Activated CD4-positive, alpha-beta T cell treated with anti-CD3 and anti-CD28 coated beads, Interleukin-2, amount 10 ng/mL, durations not matched to agents 7 days and 5 days (primary cell): ENCODE measurements around the gene LGR5. TPM values are rescaled to one million over a fixed set of nuclear protein-coding genes. Genes with fewer than 3 reads are reported as not detected.

Experiments
- CTCF ChIA-PET: fragments of 350-600 bp; sonication (Branson Sonifier 250); formaldehyde crosslinking; loops from one replicate; lab custom pipeline; 2021; ENCODE audit warnings: antibody characterized with exemption; lab: Charles Lee
- POLR2A ChIA-PET: fragments of 350-600 bp; sonication (Branson Sonifier 250); formaldehyde crosslinking; loops from one replicate; lab custom pipeline; 2021; ENCODE audit warnings: antibody characterized with exemption; lab: Charles Lee
- DNase-seq: peaks from one replicate; pipeline ENCODE4 v3.0.0-alpha.2; 2020
- H3K27ac Mint-ChIP-seq: one replicate; pipeline ENCODE4 v1.8.0; 2021; ENCODE audit warnings: mild to moderate bottlenecking, moderate library complexity, mixed read lengths
- H3K27me3 Mint-ChIP-seq: one replicate; pipeline ENCODE4 v1.8.0; 2021; ENCODE audit warnings: mixed read lengths
- H3K36me3 Mint-ChIP-seq: one replicate; pipeline ENCODE4 v1.8.0; 2021; ENCODE audit warnings: low read depth, mixed read lengths
- H3K4me1 Mint-ChIP-seq: one replicate; pipeline ENCODE4 v1.8.0; 2021; ENCODE audit warnings: mixed read lengths
- H3K4me3 Mint-ChIP-seq: one replicate; pipeline ENCODE4 v1.8.0; 2021; ENCODE audit warnings: mild to moderate bottlenecking, moderate library complexity, mixed read lengths
- H3K9me3 Mint-ChIP-seq: one replicate; pipeline ENCODE4 v1.8.0; 2021; ENCODE audit warnings: mixed read lengths
- total RNA-seq, 2 experiments: library from RNA; stranded (reverse); gene quantifications; one replicate each; pipeline ENCODE4 v1.2.3, GENCODE V29; 2021

Gene LGR5
- total RNA-seq: not detected

DNA sequence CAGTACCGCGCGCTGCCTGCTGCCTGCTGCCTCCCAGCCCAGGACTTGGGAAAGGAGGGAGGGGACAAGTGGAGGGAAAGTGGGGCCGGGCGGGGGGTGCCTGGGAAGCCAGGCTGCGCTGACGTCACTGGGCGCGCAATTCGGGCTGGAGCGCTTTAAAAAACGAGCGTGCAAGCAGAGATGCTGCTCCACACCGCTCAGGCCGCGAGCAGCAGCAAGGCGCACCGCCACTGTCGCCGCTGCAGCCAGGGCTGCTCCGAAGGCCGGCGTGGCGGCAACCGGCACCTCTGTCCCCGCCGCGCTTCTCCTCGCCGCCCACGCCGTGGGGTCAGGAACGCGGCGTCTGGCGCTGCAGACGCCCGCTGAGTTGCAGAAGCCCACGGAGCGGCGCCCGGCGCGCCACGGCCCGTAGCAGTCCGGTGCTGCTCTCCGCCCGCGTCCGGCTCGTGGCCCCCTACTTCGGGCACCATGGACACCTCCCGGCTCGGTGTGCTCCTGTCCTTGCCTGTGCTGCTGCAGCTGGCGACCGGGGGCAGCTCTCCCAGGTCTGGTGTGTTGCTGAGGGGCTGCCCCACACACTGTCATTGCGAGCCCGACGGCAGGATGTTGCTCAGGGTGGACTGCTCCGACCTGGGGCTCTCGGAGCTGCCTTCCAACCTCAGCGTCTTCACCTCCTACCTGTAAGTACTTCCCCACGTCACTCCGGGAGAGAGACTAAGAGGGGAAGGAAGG, at the start of gene LGR5:
TSS of gene LGR5 (plus strand) at position 186 of the 732 bp plus-strand sequence. CDS start at position 469, 283 bp downstream.
- peaks cover 8% of the 10 kb centered on the region for H3K9me3 Mint-ChIP-seq
- peaks cover 23% of the 10 kb centered on the region for H3K4me1 Mint-ChIP-seq
- H3K4me3 Mint-ChIP-seq: peak within 1 kb of the TSS; percentile 57
- DNase-seq: no peak
- CTCF ChIA-PET: interaction anchor here (0.6 kb wide), 1 partner anchor 232 kb away, joined by 4 read pairs; no protein-coding TSS in a partner anchor
- POLR2A ChIA-PET: no interaction called here
- peaks cover 2% of the 10 kb centered on the region for H3K36me3 Mint-ChIP-seq
- H3K27me3 Mint-ChIP-seq: peaks cover 71% of the 10 kb centered on the region
- peak within 1 kb of the TSS; percentile 79 for H3K27ac Mint-ChIP-seq

GRCh38 chr12:71392521-71393145, 47.0 kb upstream of the LGR5 start:
- POLR2A ChIA-PET: no interaction called here
- Mint-ChIP-seq H3K27me3 (peaks cover 2% of the 10 kb centered on the region), H3K4me1 (no peaks in the 10 kb centered on the region), H3K9me3 (no peaks in the 10 kb centered on the region), H3K4me3 (no peak overlapping the region), H3K27ac (no peak overlapping the region), H3K36me3 (no peaks in the 10 kb centered on the region)
- peak; percentile 7 for DNase-seq
- CTCF ChIA-PET: interaction anchor here (1.1 to 2.1 kb wide), 2 partner anchors 10 to 23 kb away, joined by 3 to 6 read pairs; no protein-coding TSS in a partner anchor

DNA sequence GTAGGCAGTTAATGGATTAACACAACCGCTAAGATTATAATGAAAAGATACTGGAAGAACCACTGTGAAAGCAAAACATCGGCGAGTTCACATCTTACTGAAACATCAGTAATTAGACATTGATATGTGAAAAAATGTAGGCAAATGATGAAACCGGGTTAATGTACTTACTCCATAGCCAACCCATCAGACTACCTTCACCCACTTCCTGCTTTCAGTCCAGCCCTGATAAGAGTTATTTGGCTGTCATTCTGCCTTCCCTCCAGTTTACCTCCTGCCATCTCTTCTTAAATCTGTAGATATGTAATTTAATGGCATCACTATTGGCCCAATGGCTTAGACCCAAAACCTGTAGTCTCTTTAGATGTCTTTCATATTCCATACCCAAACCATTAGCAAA, 46.0 kb upstream of the LGR5 start:
- POLR2A ChIA-PET: no interaction called here
- Mint-ChIP-seq H3K27me3 (peaks cover 2% of the 10 kb centered on the region), H3K36me3 (no peaks in the 10 kb centered on the region), H3K27ac (no peak overlapping the region), H3K4me3 (no peak overlapping the region), H3K4me1 (no peaks in the 10 kb centered on the region), H3K9me3 (no peaks in the 10 kb centered on the region)
- no peak for DNase-seq
- CTCF ChIA-PET: no interaction called here

DNA sequence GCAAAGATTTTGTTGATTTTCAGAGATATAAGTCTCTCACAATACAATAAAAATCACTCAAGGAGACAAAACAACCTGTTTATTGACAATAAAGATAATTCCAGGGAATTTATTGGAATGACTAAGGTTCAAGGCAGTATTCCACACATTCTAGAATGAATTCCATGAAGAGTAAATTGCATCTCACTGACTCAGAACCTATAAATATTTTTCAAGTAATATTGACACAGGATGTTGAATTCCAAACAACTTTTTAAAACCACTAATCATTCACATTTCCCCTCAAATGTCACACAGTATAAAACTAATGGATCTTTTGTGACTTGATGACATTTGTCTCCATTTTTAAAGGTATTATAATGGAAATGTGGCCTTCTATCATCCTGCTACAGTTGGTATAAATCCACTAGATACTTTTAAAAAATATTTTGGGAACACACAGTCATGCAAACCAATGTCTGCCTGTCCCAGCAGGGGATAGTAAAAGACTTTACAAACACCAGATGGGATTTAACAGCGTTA, 42.1 kb upstream of the LGR5 start:
- ChIA-PET POLR2A (no interaction called here), CTCF (no interaction called here)
- no peaks in the 10 kb centered on the region for H3K4me1 Mint-ChIP-seq
- H3K27me3 Mint-ChIP-seq: peaks cover 3% of the 10 kb centered on the region
- no peak overlapping the region for H3K27ac Mint-ChIP-seq
- no peak overlapping the region for H3K4me3 Mint-ChIP-seq
- DNase-seq: no peak
- H3K9me3 Mint-ChIP-seq: no peaks in the 10 kb centered on the region
- H3K36me3 Mint-ChIP-seq: no peaks in the 10 kb centered on the region

GRCh38 chr12:71399197-71399596, 40.4 kb upstream of the LGR5 start:
- no peak for DNase-seq
- H3K27ac Mint-ChIP-seq: no peak overlapping the region
- no peak overlapping the region for H3K4me3 Mint-ChIP-seq
- H3K9me3 Mint-ChIP-seq: no peaks in the 10 kb centered on the region
- H3K4me1 Mint-ChIP-seq: no peaks in the 10 kb centered on the region
- ChIA-PET CTCF (interaction anchor here (0.6 kb wide), 1 partner anchor 52 kb away, joined by 3 read pairs; no protein-coding TSS in a partner anchor), POLR2A (no interaction called here)
- H3K27me3 Mint-ChIP-seq: peaks cover 8% of the 10 kb centered on the region
- no peaks in the 10 kb centered on the region for H3K36me3 Mint-ChIP-seq

DNA sequence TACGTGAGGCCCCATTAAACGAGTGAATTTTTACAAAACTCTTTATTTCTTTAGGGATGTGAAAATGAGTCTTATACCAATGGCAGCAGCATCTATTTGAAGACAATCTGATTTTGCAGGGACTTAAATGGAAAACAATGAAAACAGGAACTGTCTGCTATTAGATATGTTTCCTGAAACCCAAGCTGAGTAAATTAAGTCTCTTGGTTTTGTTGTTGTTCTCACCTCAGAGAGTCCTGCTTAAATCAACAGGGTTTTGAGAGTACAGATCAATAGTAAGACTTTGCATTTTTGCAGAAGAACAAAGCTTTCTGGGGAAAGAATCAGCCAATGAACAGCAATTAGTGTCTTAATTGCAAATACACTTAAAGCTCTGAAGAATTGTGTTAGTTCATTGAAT, 39.1 kb upstream of the LGR5 start:
- no peak overlapping the region for H3K27ac Mint-ChIP-seq

DNA sequence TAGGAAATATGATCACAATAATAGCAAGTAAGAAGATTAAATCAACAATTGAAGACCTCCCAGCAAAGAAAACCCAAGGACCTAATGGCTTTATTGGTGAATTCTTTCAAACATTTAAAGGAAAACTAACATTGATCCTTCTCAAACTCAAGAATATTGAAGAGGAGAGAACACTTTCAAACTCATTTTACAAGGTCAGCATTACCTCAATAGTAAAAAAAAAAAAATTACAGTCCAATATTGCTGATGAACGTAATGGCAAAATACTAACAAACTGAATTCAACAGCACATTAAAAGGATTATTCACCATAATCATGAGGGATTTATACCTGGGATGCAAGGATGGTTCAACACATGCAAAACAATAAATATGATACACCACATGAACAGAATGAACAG, 33.7 kb upstream of the LGR5 start:
- Mint-ChIP-seq H3K27me3 (peaks cover 26% of the 10 kb centered on the region), H3K36me3 (peaks cover 1% of the 10 kb centered on the region), H3K27ac (no peak overlapping the region), H3K4me1 (no peaks in the 10 kb centered on the region), H3K4me3 (no peak overlapping the region), H3K9me3 (peaks cover 9% of the 10 kb centered on the region)
- ChIA-PET CTCF (interaction anchor here (0.6 kb wide), 1 partner anchor 90 kb away, joined by 3 read pairs; no protein-coding TSS in a partner anchor), POLR2A (no interaction called here)
- no peak for DNase-seq

More for the DNA sequence above, 39.1 kb upstream of the LGR5 start:
- POLR2A ChIA-PET: no interaction called here
- Mint-ChIP-seq H3K4me3 (no peak overlapping the region), H3K36me3 (no peaks in the 10 kb centered on the region), H3K27me3 (peaks cover 13% of the 10 kb centered on the region), H3K9me3 (no peaks in the 10 kb centered on the region), H3K4me1 (no peaks in the 10 kb centered on the region)
- no peak for DNase-seq
- CTCF ChIA-PET: no interaction called here

DNA sequence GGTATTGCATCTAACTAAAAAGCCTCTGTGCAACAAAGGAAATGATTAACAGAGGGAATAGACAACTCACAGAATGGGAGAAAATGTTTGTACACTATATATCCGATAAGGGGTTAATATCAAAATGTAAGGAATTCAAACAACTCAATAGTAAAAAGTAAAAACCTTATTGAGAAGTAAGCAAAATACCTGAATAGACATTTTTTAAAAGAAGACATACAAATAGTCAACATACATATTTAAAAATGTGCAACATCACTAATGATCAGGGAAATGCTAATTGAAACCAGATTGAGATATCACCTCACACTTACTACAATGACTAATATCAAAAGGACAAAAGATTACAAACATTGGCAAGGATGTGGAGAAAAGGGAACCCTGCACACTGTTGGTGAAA, 31.9 kb upstream of the LGR5 start:
- Mint-ChIP-seq H3K4me1 (no peaks in the 10 kb centered on the region), H3K27ac (no peak overlapping the region), H3K36me3 (peaks cover 1% of the 10 kb centered on the region), H3K4me3 (no peak overlapping the region), H3K27me3 (peaks cover 36% of the 10 kb centered on the region), H3K9me3 (peaks cover 12% of the 10 kb centered on the region)
- no peak for DNase-seq
- ChIA-PET POLR2A (no interaction called here), CTCF (no interaction called here)

GRCh38 chr12:71410844-71411243, 28.8 kb upstream of the LGR5 start:
- Mint-ChIP-seq H3K4me3 (no peak overlapping the region), H3K9me3 (peaks cover 12% of the 10 kb centered on the region), H3K27ac (no peak overlapping the region), H3K4me1 (no peaks in the 10 kb centered on the region), H3K36me3 (peaks cover 1% of the 10 kb centered on the region), H3K27me3 (peaks cover 37% of the 10 kb centered on the region)
- DNase-seq: no peak
- CTCF ChIA-PET: no interaction called here
- POLR2A ChIA-PET: no interaction called here

- Mint-ChIP-seq H3K9me3 (peaks cover 12% of the 10 kb centered on the region), H3K27ac (no peak overlapping the region), H3K4me3 (no peak overlapping the region), H3K27me3 (peaks cover 33% of the 10 kb centered on the region), H3K4me1 (no peaks in the 10 kb centered on the region), H3K36me3 (peaks cover 1% of the 10 kb centered on the region)
- ChIA-PET CTCF (no interaction called here), POLR2A (no interaction called here)
- DNase-seq: no peak
Observed at GRCh38 chr12:71411635-71412034, 28.0 kb upstream of the LGR5 start.

DNA sequence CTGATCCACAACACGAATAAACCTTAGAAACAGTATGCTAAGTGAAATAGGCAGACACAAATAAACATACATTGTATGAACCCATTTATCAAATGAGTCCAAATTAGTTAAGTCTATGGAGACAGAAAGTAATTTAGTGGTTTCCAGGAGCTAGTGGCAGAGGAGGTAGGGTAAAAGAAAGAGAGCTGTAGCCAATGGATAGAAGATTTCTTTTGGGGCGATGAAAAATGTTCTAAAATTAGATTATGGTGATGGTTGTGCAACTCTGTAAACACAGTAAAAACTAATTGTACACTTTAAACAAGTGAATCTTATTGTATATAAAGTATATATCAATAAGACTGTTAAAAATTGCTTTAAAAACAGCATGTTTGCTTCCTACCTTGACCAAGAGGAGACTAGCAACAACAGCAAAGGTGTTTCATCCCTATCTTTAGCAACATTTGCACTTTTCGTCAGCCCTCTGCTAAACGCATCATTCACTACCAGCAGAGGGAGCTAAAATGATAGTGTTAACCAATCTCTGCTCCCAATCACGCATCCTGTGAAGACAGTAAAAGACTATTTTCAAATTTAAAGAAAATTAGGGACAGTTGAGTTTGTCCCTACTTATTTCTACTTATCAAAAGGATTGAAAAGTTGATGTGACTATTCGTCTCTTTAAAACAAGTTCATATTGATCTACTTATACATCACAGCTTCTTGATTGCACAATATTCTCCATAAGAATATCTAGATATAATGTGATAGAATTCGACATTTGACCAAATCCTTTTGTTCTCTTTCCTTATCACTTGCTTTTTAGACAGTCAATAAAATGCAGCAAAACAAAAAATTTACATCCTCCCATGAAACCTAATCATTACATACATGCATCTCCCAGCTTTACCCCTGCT, 24.0 kb upstream of the LGR5 start:
- H3K27me3 Mint-ChIP-seq: peaks cover 27% of the 10 kb centered on the region
- H3K27ac Mint-ChIP-seq: no peak overlapping the region
- DNase-seq: peak; percentile 59
- H3K4me3 Mint-ChIP-seq: no peak overlapping the region
- H3K36me3 Mint-ChIP-seq: no peaks in the 10 kb centered on the region
- CTCF ChIA-PET: interaction anchor here (0.7 to 2.1 kb wide), 4 partner anchors 23 to 332 kb away, joined by 3 to 10 read pairs (median 4); no protein-coding TSS in a partner anchor
- POLR2A ChIA-PET: no interaction called here
- H3K4me1 Mint-ChIP-seq: no peaks in the 10 kb centered on the region
- peaks cover 3% of the 10 kb centered on the region for H3K9me3 Mint-ChIP-seq

DNA sequence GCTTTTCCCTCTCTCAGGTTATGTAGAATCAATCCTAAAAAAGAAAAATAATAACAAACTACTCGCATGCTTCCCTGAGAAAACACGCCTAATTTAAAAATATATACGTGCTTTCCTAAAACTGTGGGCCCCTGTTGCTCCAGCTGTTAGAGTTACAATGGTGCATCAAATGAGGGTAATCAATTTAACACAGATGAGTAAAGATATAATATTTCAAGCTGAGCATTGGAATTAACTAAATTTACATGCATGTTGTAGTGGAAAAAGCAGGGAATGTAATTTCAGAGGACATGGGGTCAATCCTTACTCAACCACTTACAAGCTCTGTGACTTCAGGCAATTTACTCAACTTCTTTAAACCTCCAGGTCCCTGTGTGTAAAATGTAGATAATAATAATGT, 22.4 kb upstream of the LGR5 start:
- no peaks in the 10 kb centered on the region for H3K36me3 Mint-ChIP-seq
- no peaks in the 10 kb centered on the region for H3K9me3 Mint-ChIP-seq
- H3K4me3 Mint-ChIP-seq: no peak overlapping the region
- ChIA-PET POLR2A (no interaction called here), CTCF (no interaction called here)
- H3K27ac Mint-ChIP-seq: no peak overlapping the region
- DNase-seq: no peak
- H3K4me1 Mint-ChIP-seq: no peaks in the 10 kb centered on the region
- peaks cover 18% of the 10 kb centered on the region for H3K27me3 Mint-ChIP-seq
